Fibroblast of pulmonary artery (primary cell): ENCODE measurements around the gene FGF1.

Source experiments
- DNase-seq: peaks from one replicate; pipeline ENCODE4 v3.0.0-alpha.2; 2010; ENCODE audit warnings: low read depth
- H3K4me3 ChIP-seq: replicated peaks from 2 replicates; pipeline ENCODE4 v1.5.1; 2011; ENCODE audit warnings: low read depth, mild to moderate bottlenecking, control low read depth, low read length, moderate library complexity
- CTCF ChIP-seq: IDR thresholded peaks from 2 replicates; pipeline ENCODE4 v1.5.1; 2011; ENCODE audit warnings: mild to moderate bottlenecking, control low read depth, low read length, inconsistent platforms; ENCODE audit errors: missing control alignments

The FGF1 gene

DNA sequence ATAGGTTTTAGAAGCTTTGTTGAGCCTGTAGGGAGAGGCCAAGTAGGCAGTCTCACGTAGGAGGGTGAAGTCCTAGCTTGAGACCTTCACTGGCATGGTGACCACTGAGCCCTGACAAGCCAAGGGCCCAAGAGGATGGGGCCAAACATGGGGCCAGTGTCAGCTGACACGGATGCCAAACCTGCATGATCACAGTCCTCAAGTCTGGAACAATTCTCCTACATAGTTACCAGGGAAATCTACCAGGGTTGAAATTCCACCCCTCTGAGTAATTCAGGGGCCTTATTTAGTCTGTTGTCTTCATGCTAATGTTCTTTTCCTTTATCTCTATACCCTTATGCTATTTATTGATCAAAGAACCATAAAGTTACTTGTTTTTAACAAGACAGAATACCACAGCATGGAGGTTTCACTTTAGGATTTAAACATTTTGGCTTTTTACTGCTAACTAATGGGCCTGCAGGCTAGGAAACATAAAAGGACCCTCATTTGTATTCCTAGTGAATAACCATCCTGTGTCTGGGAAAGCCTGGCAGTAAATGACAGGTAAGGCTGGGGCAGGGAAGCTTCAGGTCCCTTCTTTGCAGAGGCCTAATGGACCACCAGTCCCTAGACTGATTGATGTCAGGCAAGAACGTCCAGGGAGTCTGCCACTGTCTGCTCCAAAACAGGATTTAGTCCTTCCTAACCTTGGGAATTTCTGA, 140.8 kb downstream of the FGF1 start:
- H3K4me3 ChIP-seq = no peak overlapping the region
- DNase-seq = peak; percentile 62
- no peak for TF ChIP-seq CTCF

DNA sequence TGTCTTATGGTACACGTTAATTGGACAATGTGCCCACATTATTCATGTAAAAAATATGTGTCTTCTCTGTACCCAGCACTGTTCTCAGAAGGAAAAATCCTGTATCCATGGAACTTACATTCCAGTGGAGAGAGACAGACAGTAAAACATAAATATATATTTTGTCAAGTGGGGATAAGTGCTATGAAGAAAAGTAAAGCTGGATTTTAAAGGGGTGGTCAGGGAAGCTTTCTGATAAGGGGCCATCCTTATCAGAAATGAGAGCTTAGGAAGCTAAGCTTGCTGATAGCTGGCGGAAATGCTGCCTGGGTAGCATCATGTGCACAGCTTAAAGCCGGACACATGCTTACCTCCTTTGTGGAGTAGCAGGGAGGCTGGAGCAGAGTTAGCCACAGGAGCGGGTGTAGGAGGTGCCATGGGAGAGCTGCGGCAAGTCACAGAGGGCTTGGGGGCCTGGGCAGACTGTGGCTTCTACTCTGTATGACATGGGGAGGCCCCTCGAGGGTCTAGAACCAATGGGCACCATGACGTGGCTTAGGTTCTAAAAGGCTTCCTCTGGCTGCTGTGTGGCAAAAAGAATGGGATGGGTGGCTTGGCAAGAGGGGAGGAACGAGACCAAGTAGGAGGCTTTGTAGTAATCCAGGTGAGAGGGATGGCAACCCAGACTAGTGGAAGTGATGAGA, 141.7 kb downstream of the FGF1 start:
- no peak overlapping the region for H3K4me3 ChIP-seq
- peak; percentile 50 for DNase-seq
- TF ChIP-seq CTCF = no peak

DNA sequence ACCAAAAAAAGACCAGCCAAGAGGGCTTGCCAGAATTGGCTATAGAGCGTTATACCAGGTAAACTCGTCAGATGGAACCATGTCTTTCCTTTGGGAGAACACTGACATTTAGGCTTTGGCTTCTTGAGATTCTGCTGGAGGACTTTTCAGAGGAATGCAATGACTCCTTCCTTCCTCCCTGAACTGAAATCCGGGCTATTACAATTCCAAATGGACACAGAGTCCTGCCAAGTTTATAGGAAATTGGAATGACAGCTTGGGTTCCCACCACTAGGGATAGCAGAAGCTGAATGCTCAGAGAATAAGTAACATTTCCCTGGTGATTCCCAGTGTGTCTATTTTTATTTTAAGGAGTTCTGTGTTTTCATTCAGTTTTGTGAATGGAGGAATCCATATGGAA, 143.0 kb downstream of the FGF1 start:
- DNase-seq = peak; percentile 83
- no peak overlapping the region for H3K4me3 ChIP-seq
- peak; percentile 45 for TF ChIP-seq CTCF
